HG03469 (cell line): Measurements from ENCODE around the gene ALMS1.
"Not testable (repeated sequence)": the region's sequence is repeated elsewhere in the genome, so short reads cannot be mapped to it uniquely, and the experiment has no call there.

Source experiments
- ATAC-seq: cut with Tn5 transposase; IDR thresholded peaks from one replicate; pipeline ENCODE4 v1.9.1; 2021; ENCODE audit warnings: mild to moderate bottlenecking, moderate library complexity, moderate number of reproducible peaks; ENCODE audit not compliant: unreplicated experiment

Gene ALMS1

GRCh38 chr2:73386894-73387636 lies 1.4 kb downstream of the ALMS1 start:
- ATAC-seq, result no peak

GRCh38 chr2:73402386-73403103 lies 16.9 kb downstream of the ALMS1 start:
- no peak for ATAC-seq

GRCh38 chr2:73403237-73403636 lies 17.6 kb downstream of the ALMS1 start:
- no peak for ATAC-seq

- no peak for ATAC-seq
Observed at GRCh38 chr2:73404409-73404808, 18.8 kb downstream of the ALMS1 start.

- ATAC-seq, result no peak
Observed at GRCh38 chr2:73406996-73407395, 21.4 kb downstream of the ALMS1 start.

- no peak for ATAC-seq
Observed at GRCh38 chr2:73408198-73408597, 22.6 kb downstream of the ALMS1 start.

GRCh38 chr2:73414696-73415095 lies 29.1 kb downstream of the ALMS1 start:
- ATAC-seq, result no peak

GRCh38 chr2:73415906-73416305 lies 30.3 kb downstream of the ALMS1 start:
- no peak for ATAC-seq

- no peak for ATAC-seq
Observed at GRCh38 chr2:73418343-73418742, 32.7 kb downstream of the ALMS1 start.

GRCh38 chr2:73423913-73424312 lies 38.3 kb downstream of the ALMS1 start:
- ATAC-seq, result no peak

- no peak for ATAC-seq
Observed at GRCh38 chr2:73426176-73426575, 40.5 kb downstream of the ALMS1 start.

GRCh38 chr2:73436019-73436418 lies 50.4 kb downstream of the ALMS1 start:
- no peak for ATAC-seq

- no peak for ATAC-seq
Observed at GRCh38 chr2:73444202-73444601, 58.6 kb downstream of the ALMS1 start.

GRCh38 chr2:73448856-73449255 lies 63.2 kb downstream of the ALMS1 start:
- no peak for ATAC-seq

GRCh38 chr2:73449404-73449803 lies 63.8 kb downstream of the ALMS1 start:
- no peak for ATAC-seq

- peak; percentile 94 for ATAC-seq
Observed at GRCh38 chr2:73451263-73451972, 65.8 kb downstream of the ALMS1 start.

GRCh38 chr2:73457982-73458381 lies 72.3 kb downstream of the ALMS1 start:
- no peak for ATAC-seq

GRCh38 chr2:73462388-73462787 lies 76.8 kb downstream of the ALMS1 start:
- ATAC-seq, result not testable (repeated sequence)

GRCh38 chr2:73468376-73468775 lies 82.7 kb downstream of the ALMS1 start:
- ATAC-seq, result no peak

- not testable (repeated sequence) for ATAC-seq
Observed at GRCh38 chr2:73483874-73484273, 98.2 kb downstream of the ALMS1 start.

- no peak for ATAC-seq
Observed at GRCh38 chr2:73487112-73487657, 101.5 kb downstream of the ALMS1 start.
